ENCODE results near the gene GPRC5A. TPM values are rescaled to one million over a fixed set of nuclear protein-coding genes. Genes with fewer than 3 reads are reported as not detected.

The GPRC5A gene
- total and polyA plus RNA-seq, 2 of the 13 experiments (the other 11 are each of a cell fraction or from before 2014, with no cell fraction given), result 0.27 to 3.0 TPM

DNA sequence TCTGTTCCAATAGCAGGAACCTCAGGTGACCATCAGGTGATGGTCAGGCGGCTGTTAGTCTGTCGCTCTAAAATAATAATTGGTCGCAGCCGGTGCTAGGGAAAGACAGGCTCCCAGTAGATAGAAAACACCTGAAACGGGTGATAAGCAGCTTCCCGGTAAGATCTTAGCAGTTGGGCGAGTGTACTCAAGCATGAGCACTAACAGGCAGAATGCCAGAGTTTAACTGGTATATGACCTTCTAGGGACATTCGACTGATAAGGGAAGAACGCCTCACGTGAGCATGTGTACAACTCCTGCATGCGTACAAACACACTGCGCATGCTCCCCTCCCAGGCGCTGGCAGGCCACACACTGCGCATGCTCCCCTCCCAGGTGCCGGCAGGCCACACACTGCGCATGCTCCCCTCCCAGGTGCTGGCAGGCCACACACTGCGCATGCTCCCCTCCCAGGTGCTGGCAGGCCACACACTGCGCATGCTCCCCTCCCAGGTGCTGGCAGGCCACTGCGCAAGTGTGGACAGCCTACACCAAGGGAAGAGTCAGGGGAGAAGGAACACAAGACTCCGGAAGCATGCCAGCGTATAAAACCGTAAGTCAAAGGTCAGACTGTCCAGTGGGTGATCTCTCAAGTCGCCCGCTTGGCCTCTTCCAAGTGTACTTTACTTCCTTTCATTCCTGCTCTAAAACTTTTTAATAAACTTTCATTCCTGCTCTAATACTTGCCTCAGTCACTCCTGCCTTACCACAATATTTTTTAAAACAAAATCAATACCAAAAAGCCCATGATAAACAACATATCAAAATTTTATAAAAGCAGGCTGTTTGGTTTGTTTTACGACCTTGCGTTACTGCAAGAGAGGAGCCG lies 36.1 kb downstream of the GPRC5A start (continued):
- TF ChIP-seq POGZ (CRISPR knock-in tag; IDR thresholded peaks at IDR 0.05) (peak; percentile 49), NAIF1 (CRISPR knock-in tag; IDR thresholded peaks at IDR 0.05; ENCODE audit: borderline replicate concordance) (no peak), KLF15 (CRISPR knock-in tag; IDR thresholded peaks at IDR 0.05; ENCODE audit: borderline replicate concordance) (no peak)
- TF ChIP-seq, protein P1, sequence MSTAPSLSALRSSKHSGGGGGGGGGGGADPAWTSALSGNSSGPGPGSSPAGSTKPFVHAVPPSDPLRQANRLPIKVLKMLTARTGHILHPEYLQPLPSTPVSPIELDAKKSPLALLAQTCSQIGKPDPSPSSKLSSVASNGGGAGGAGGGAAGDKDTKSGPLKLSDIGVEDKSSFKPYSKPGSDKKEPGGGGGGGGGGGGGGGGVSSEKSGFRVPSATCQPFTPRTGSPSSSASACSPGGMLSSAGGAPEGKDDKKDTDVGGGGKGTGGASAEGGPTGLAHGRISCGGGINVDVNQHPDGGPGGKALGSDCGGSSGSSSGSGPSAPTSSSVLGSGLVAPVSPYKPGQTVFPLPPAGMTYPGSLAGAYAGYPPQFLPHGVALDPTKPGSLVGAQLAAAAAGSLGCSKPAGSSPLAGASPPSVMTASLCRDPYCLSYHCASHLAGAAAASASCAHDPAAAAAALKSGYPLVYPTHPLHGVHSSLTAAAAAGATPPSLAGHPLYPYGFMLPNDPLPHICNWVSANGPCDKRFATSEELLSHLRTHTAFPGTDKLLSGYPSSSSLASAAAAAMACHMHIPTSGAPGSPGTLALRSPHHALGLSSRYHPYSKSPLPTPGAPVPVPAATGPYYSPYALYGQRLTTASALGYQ (CRISPR knock-in tag; IDR thresholded peaks at IDR 0.05), result no peak
- TF ChIP-seq, protein P2, sequence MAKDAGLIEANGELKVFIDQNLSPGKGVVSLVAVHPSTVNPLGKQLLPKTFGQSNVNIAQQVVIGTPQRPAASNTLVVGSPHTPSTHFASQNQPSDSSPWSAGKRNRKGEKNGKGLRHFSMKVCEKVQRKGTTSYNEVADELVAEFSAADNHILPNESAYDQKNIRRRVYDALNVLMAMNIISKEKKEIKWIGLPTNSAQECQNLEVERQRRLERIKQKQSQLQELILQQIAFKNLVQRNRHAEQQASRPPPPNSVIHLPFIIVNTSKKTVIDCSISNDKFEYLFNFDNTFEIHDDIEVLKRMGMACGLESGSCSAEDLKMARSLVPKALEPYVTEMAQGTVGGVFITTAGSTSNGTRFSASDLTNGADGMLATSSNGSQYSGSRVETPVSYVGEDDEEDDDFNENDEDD (CRISPR knock-in tag; IDR thresholded peaks at IDR 0.05; ENCODE audit: borderline replicate concordance), result peak; percentile 49; the same call in 1 of the 2 replicates
- TF ChIP-seq, protein P3, sequence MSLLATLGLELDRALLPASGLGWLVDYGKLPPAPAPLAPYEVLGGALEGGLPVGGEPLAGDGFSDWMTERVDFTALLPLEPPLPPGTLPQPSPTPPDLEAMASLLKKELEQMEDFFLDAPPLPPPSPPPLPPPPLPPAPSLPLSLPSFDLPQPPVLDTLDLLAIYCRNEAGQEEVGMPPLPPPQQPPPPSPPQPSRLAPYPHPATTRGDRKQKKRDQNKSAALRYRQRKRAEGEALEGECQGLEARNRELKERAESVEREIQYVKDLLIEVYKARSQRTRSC (CRISPR knock-in tag; IDR thresholded peaks at IDR 0.05; ENCODE audit: low read depth), result no peak

DNA sequence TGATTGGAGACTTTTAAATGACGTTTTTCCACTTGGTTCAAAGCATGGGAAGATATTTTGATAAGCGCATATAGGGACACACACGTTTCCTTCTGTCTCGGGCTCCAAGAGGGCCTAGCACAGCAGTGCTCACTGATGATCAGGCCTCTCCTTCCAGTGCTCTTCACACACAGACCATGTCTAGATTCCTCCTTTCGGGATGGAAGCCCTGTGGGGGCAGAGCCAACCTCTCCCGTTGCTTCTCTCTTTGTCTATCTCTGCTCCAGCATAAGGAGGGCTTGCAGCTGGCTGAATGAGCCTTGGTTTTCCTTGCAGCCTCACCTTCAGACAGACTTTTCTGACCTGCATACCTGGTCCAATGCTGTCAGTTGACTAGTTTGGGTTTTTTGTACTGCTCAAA lies 38.3 kb downstream of the GPRC5A start:
- ATAC-seq, result no peak
- H2AFZ ChIP-seq (ENCODE audit: low read length), result no peak overlapping the region
- 84% methylated on average over 6 of the region's 6 CpGs for WGBS (ENCODE audit: low lambda C conversion rate)
- H3K79me2 ChIP-seq (ENCODE audit: insufficient read depth, low read length), result no peaks in the 10 kb centered on the region
- no peak overlapping the region for H3K9ac ChIP-seq (ENCODE audit: insufficient read depth, low read depth, low read length)
- H3K4me1 ChIP-seq (ENCODE audit: insufficient read depth, low read length), result peaks cover 15% of the 10 kb centered on the region
- no peak overlapping the region for H3K27ac ChIP-seq (ENCODE audit: extremely low read length, insufficient read depth, low read length)
- intact Hi-C loops (cut with micrococcal nuclease; ENCODE audit: unreplicated experiment), result loop anchor here (10.0 kb wide), 1 partner anchor 175 kb away; the partner anchor contains the start of gene GSG1
- ChIA-PET POLR2A (no interaction called here), CTCF (ENCODE audit: low intra/inter-chr PET ratio, low total read pairs) (no interaction called here)
- H3K36me3 ChIP-seq (replicated peaks in 1 of 2; ENCODE audit: control insufficient read depth in 1 of 2, insufficient read depth in 2 of 2, low read length in 2 of 2), result peaks cover 0 to 6% of the 10 kb centered on the region in 2 experiments; a peak in 1 of 5 replicates
- H3K4me2 ChIP-seq (ENCODE audit: low read depth, low read length), result no peak overlapping the region
- no peaks in the 10 kb centered on the region for H4K20me1 ChIP-seq (ENCODE audit: insufficient read depth, low read length)
- no peaks in the 10 kb centered on the region for H3K27me3 ChIP-seq (ENCODE audit: control insufficient read depth in 1 of 2, insufficient read depth in 2 of 2, low read length in 2 of 2)
- H3K4me3 ChIP-seq (replicated peaks in 1 of 3; ENCODE audit: insufficient read depth in 1 of 3, low read depth in 2 of 3, low read length in 3 of 3), result no peak overlapping the region
- no TSS peak for BruUV-seq (replicated peaks)
- no peak for DNase-seq (ENCODE audit: low spot score)
- in situ Hi-C loops (cut with HindIII; ENCODE audit: extremely low pct_ligation_motif_present, low pct_unique_long_range_greater_than_20kb), result no loop called here
- no peak for FAIRE-seq
- no peaks in the 10 kb centered on the region for H3K9me3 ChIP-seq (ENCODE audit: low read length)
- no peak for TF ChIP-seq TARDBP (CRISPR knock-in tag; IDR thresholded peaks at IDR 0.05)
- TF ChIP-seq ZNF441 (CRISPR knock-in tag; IDR thresholded peaks at IDR 0.05; ENCODE audit: borderline replicate concordance), result no peak
- no peak for TF ChIP-seq GATA4 (IDR thresholded peaks at IDR 0.05; ENCODE audit: borderline replicate concordance, low read depth)
- TF ChIP-seq KLF13 (CRISPR knock-in tag; IDR thresholded peaks at IDR 0.05), result no peak
- TF ChIP-seq ARID2 (CRISPR knock-in tag; IDR thresholded peaks at IDR 0.05; ENCODE audit: borderline replicate concordance), result no peak
- TF ChIP-seq GPN1 (CRISPR knock-in tag; IDR thresholded peaks at IDR 0.05; ENCODE audit: borderline replicate concordance), result no peak
- TF ChIP-seq ZNF674 (CRISPR knock-in tag; IDR thresholded peaks at IDR 0.05; ENCODE audit: low read depth), result no peak
- TF ChIP-seq FOXA1 (IDR thresholded peaks at IDR 0.05), result no peak
- TF ChIP-seq FOXA1 (CRISPR knock-in tag; IDR thresholded peaks at IDR 0.05), result no peak
- TF ChIP-seq AGO2 (optimal IDR thresholded peaks at IDR 0.05; ENCODE audit: low read depth, low read length), result no peak
- TF ChIP-seq STAT5B (CRISPR knock-in tag; IDR thresholded peaks at IDR 0.05), result no peak
- no peak for TF ChIP-seq GZF1 (CRISPR knock-in tag; IDR thresholded peaks at IDR 0.05)
- TF ChIP-seq ZNF3 (CRISPR knock-in tag; IDR thresholded peaks at IDR 0.05), result no peak
- no peak for TF ChIP-seq ZBTB7B (CRISPR knock-in tag; IDR thresholded peaks at IDR 0.05)
- TF ChIP-seq TOPORS (CRISPR knock-in tag; IDR thresholded peaks at IDR 0.05), result no peak
- TF ChIP-seq ZC3H13 (CRISPR knock-in tag; IDR thresholded peaks at IDR 0.05), result no peak
